Fibroblast of lung (primary cell): ENCODE measurements around the gene MPRIP. TPM values are rescaled to one million over a fixed set of nuclear protein-coding genes. Genes with fewer than 3 reads are reported as not detected.

Experiments
- DNase-seq, 2 donors: peaks; one replicate each; pipeline versions ENCODE4 v3.0.0 to v3.0.0-alpha.2; 2010; ENCODE audit warnings: low read depth in 2 of 2
- H2AFZ ChIP-seq: 2 replicates; pipeline ENCODE4 v1.5.1; 2012; ENCODE audit warnings: low read length, control low read depth, inconsistent platforms
- H3K27ac ChIP-seq: 2 replicates; pipeline ENCODE4 v1.5.1; 2011; ENCODE audit warnings: low read length, control low read depth; ENCODE audit not compliant: insufficient read depth
- H3K27me3 ChIP-seq: 2 replicates; pipeline ENCODE4 v1.5.1; 2011; ENCODE audit warnings: mild to moderate bottlenecking, low read length; ENCODE audit not compliant: control insufficient read depth, insufficient read depth
- H3K36me3 ChIP-seq: 2 replicates; pipeline ENCODE4 v1.5.1; 2011; ENCODE audit warnings: low read length; ENCODE audit not compliant: control insufficient read depth, insufficient read depth
- H3K4me1 ChIP-seq: 2 replicates; pipeline ENCODE4 v1.5.1; 2011; ENCODE audit warnings: low read length; ENCODE audit not compliant: control insufficient read depth, insufficient read depth; ENCODE audit errors: extremely low read depth
- H3K4me2 ChIP-seq: 2 replicates; pipeline ENCODE4 v1.5.1; 2011; ENCODE audit warnings: low read length, control low read depth; ENCODE audit not compliant: insufficient read depth; ENCODE audit errors: extremely low read depth
- H3K4me3 ChIP-seq, 4 experiments: fragments of 200-600 bp in 1 of 4; sonication (generic) in 1 of 4; replicated peaks in 1 of 4; 2 replicates each; pipeline ENCODE4 v1.5.1; 2011 to 2016; ENCODE audit warnings: low read length in 4 of 4, low read depth in 3 of 4, mild to moderate bottlenecking in 3 of 4, control low read depth in 2 of 4, inconsistent platforms in 1 of 4, mixed read lengths in 1 of 4; ENCODE audit not compliant: insufficient read depth in 1 of 4; ENCODE audit errors: control extremely low read depth in 1 of 4
- H3K79me2 ChIP-seq: 2 replicates; pipeline ENCODE4 v1.5.1; 2012; ENCODE audit warnings: mild to moderate bottlenecking, low read length, inconsistent platforms; ENCODE audit not compliant: control insufficient read depth, insufficient read depth
- H3K9ac ChIP-seq: 2 replicates; pipeline ENCODE4 v1.5.1; 2011; ENCODE audit warnings: mild to moderate bottlenecking, low read length, control low read depth; ENCODE audit not compliant: insufficient read depth
- H3K9me3 ChIP-seq: 2 replicates; pipeline ENCODE4 v1.5.1; 2012; ENCODE audit warnings: low read depth, low read length; ENCODE audit not compliant: control insufficient read depth, insufficient read depth
- H4K20me1 ChIP-seq: 2 replicates; pipeline ENCODE4 v1.5.1; 2011; ENCODE audit warnings: low read length; ENCODE audit not compliant: control insufficient read depth, insufficient read depth; ENCODE audit errors: extremely low read depth
- CTCF ChIP-seq, 2 donors: IDR thresholded peaks in 1 of 2; conservative IDR thresholded peaks in 1 of 2; 1 replicate in 1 of 2; 2 replicates in 1 of 2; pipeline ENCODE4 v1.5.1; 2011 to 2012; ENCODE audit warnings: low read length in 2 of 2, control low read depth in 1 of 2, inconsistent platforms in 1 of 2, low read depth in 1 of 2, mild to moderate bottlenecking in 1 of 2
- EZH2 ChIP-seq: IDR thresholded peaks from 2 replicates; pipeline ENCODE4 v1.5.1; 2012; ENCODE audit warnings: low read length, control low read depth, mild to moderate bottlenecking; ENCODE audit errors: missing control alignments
- polyA plus RNA-seq, 2 donors: library from polyadenylated mRNA; depleted of rRNA in 1 of 2; stranded (reverse) in 1 of 2; unstranded in 1 of 2; fragments of >200 nt; gene quantifications; 2 replicates each; pipeline ENCODE4 v1.2.1, GENCODE V29; 2011 to 2012; ENCODE audit warnings: missing spikeins in 1 of 2
- total RNA-seq: library from RNA; depleted of rRNA; stranded (reverse); fragments of >200 nt; gene quantifications from 2 replicates; pipeline ENCODE4 v1.2.1, GENCODE V29; 2014

Gene MPRIP
- total and polyA plus RNA-seq, 2 donors (not counting 1 experiment from before 2014, with no cell fraction given): 104 to 124 TPM

GRCh38 chr17:17231621-17232302, 189.5 kb downstream of the MPRIP start:
- Histone ChIP-seq H3K4me1 (peaks cover 2% of the 10 kb centered on the region), H3K27me3 (no peaks in the 10 kb centered on the region), H3K9ac (no peak overlapping the region), H2AFZ (no peak overlapping the region), H4K20me1 (peaks cover 5% of the 10 kb centered on the region), H3K36me3 (peaks cover 25% of the 10 kb centered on the region), H3K4me2 (no peak overlapping the region), H3K9me3 (no peaks in the 10 kb centered on the region), H3K79me2 (peaks cover 57% of the 10 kb centered on the region), H3K4me3 (no peak overlapping the region), H3K27ac (no peak overlapping the region)
- TF ChIP-seq CTCF (conservative IDR thresholded peaks at IDR 0.05 in 1 of 2, IDR thresholded peaks at IDR 0.05 in 1 of 2; ENCODE audit: low read depth in 1 of 2, low read length in 2 of 2): no peak
- TF ChIP-seq EZH2: no peak
- DNase-seq: no peak

GRCh38 chr17:17232303-17232621, 190.0 kb downstream of the MPRIP start:
- H3K27me3 ChIP-seq: no peaks in the 10 kb centered on the region
- no peak overlapping the region for H3K27ac ChIP-seq
- H3K4me3 ChIP-seq: no peak overlapping the region
- no peak for DNase-seq
- H3K4me2 ChIP-seq: no peak overlapping the region
- H4K20me1 ChIP-seq: peaks cover 5% of the 10 kb centered on the region
- H3K79me2 ChIP-seq: peaks cover 59% of the 10 kb centered on the region
- H2AFZ ChIP-seq: no peak overlapping the region
- H3K9ac ChIP-seq: no peak overlapping the region
- H3K36me3 ChIP-seq: peaks cover 24% of the 10 kb centered on the region
- H3K4me1 ChIP-seq: peaks cover 2% of the 10 kb centered on the region
- H3K9me3 ChIP-seq: no peaks in the 10 kb centered on the region
- TF ChIP-seq CTCF (conservative IDR thresholded peaks at IDR 0.05 in 1 of 2, IDR thresholded peaks at IDR 0.05 in 1 of 2; ENCODE audit: low read depth in 1 of 2, low read length in 2 of 2): no peak
- no peak for TF ChIP-seq EZH2

GRCh38 chr17:17235212-17236174, 193.2 kb downstream of the MPRIP start:
- no peaks in the 10 kb centered on the region for H3K27me3 ChIP-seq
- peaks cover 5% of the 10 kb centered on the region for H4K20me1 ChIP-seq
- H3K27ac ChIP-seq: peak overlapping the region; percentile 100
- peaks cover 8% of the 10 kb centered on the region for H3K36me3 ChIP-seq
- peak overlapping the region; percentile 99 for H3K4me2 ChIP-seq
- H2AFZ ChIP-seq: no peak overlapping the region
- peak; percentile 18 to 73 for DNase-seq
- H3K4me3 ChIP-seq: peak overlapping the region; percentile 85 to 98 (median 89)
- H3K9ac ChIP-seq: peak overlapping the region; percentile 99
- peaks cover 2% of the 10 kb centered on the region for H3K4me1 ChIP-seq
- TF ChIP-seq EZH2 (no peak), CTCF (conservative IDR thresholded peaks at IDR 0.05 in 1 of 2, IDR thresholded peaks at IDR 0.05 in 1 of 2; ENCODE audit: low read depth in 1 of 2, low read length in 2 of 2) (no peak)
- H3K9me3 ChIP-seq: no peaks in the 10 kb centered on the region
- peaks cover 54% of the 10 kb centered on the region for H3K79me2 ChIP-seq
